ENCODE measurements around the gene TAP1. TPM values are rescaled to one million over a fixed set of nuclear protein-coding genes. Genes with fewer than 3 reads are reported as not detected.

Gene TAP1
- total and polyA plus RNA-seq, 4 donors = 32.6 to 181 (median 57.8) TPM

DNA sequence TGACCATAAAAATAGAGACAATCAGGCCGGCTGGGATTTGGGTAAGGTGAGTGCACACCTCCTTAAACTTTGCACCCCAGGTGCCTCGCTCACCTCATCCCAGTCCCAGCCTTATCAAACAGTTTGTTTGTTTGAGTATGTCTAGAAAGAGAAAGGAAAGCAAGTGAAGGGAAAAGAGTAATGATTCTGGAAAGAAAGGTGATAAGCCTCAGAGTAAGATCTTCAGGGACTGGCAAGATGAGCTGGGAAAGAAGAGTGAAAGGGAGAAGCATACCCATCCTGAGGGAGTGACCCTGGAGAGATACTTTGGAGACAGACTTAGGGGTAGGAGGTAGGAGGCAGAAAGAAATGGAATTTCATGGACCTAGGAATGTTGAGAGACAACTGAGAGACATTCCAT lies 16.6 kb downstream of the TAP1 start:
- Histone ChIP-seq H3K9me3 (ENCODE audit: control insufficient read depth in 4 of 4, insufficient read depth in 3 of 4, low read length in 3 of 4) (no peaks in the 10 kb centered on the region), H3K27me3 (ENCODE audit: control insufficient read depth in 3 of 3, insufficient read depth in 3 of 3, low read length in 2 of 3) (no peaks in the 10 kb centered on the region), H3K9ac (ENCODE audit: insufficient read depth in 1 of 2, low read length in 2 of 2) (no peak overlapping the region), H3K4me3 (no peak overlapping the region), H3K4me1 (ENCODE audit: control insufficient read depth in 5 of 5, insufficient read depth in 5 of 5, low read length in 5 of 5) (peaks cover 0 to 8% (median 3%) of the 10 kb centered on the region in 5 donors), H3K36me3 (ENCODE audit: control insufficient read depth in 4 of 4, insufficient read depth in 4 of 4, low read length in 4 of 4) (peaks cover 0 to 22% (median 9%) of the 10 kb centered on the region in 4 donors), H3K27ac (ENCODE audit: low read depth in 1 of 2, low read length in 1 of 2) (no peak overlapping the region)
- DNase-seq = no peak
- no peak for ATAC-seq (ENCODE audit: insufficient read depth, low FRiP score)
- WGBS, 2 donors = 84 to 97% methylated on average over 2 of the region's 2 CpGs
- TF ChIP-seq, protein P1, sequence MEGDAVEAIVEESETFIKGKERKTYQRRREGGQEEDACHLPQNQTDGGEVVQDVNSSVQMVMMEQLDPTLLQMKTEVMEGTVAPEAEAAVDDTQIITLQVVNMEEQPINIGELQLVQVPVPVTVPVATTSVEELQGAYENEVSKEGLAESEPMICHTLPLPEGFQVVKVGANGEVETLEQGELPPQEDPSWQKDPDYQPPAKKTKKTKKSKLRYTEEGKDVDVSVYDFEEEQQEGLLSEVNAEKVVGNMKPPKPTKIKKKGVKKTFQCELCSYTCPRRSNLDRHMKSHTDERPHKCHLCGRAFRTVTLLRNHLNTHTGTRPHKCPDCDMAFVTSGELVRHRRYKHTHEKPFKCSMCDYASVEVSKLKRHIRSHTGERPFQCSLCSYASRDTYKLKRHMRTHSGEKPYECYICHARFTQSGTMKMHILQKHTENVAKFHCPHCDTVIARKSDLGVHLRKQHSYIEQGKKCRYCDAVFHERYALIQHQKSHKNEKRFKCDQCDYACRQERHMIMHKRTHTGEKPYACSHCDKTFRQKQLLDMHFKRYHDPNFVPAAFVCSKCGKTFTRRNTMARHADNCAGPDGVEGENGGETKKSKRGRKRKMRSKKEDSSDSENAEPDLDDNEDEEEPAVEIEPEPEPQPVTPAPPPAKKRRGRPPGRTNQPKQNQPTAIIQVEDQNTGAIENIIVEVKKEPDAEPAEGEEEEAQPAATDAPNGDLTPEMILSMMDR (IDR thresholded peaks at IDR 0.05; ENCODE audit: control extremely low read depth, extremely low read depth) = no peak

DNA sequence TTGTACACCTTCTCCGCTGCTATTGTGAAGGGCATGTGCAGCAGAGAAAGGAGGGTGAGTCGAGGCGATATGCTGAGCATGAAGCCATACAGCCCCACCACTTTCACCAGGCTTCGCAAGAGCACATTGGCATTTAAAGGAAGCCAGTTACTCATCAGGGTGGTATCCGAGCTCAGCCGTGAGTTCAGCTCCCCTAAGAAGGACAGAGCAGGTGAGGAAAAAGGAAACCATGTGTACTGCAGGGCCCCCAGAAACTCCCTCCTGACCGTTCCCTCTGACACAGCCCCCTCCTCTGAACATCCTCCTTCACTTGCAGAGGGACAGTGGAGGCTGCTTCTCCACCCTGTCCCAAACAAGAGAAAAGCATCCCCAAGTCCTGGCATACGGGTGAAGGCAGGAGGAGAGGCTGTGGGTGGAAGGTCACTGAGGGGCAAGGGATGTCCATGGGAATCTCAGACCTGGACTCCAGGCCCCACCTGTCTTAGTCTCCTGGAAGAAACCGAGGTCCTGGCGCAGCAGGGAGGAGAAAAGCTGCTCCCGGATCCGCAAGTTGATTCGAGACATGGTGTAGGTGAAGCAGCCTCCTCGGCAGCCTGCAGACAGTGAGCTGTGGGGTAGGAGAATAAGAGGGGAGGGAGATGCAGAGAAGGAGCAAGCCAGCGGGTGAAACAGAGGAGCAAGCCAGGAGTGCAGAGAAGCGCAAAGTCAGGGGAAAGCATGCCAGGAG lies 18.2 kb downstream of the TAP1 start:
- TF ChIP-seq, protein P1 (IDR thresholded peaks at IDR 0.05; ENCODE audit: control extremely low read depth, extremely low read depth) = no peak
- no peaks in the 10 kb centered on the region for H3K27me3 ChIP-seq (ENCODE audit: control insufficient read depth in 3 of 3, insufficient read depth in 3 of 3, low read length in 2 of 3)
- ATAC-seq (ENCODE audit: insufficient read depth, low FRiP score) = no peak
- H3K9me3 ChIP-seq (ENCODE audit: control insufficient read depth in 4 of 4, insufficient read depth in 3 of 4, low read length in 3 of 4) = no peaks in the 10 kb centered on the region
- H3K27ac ChIP-seq (ENCODE audit: low read depth in 1 of 2, low read length in 1 of 2) = no peak overlapping the region
- peaks cover 3 to 19% (median 7%) of the 10 kb centered on the region in 4 donors for H3K36me3 ChIP-seq (ENCODE audit: control insufficient read depth in 4 of 4, insufficient read depth in 4 of 4, low read length in 4 of 4)
- peaks cover 0 to 8% (median 2%) of the 10 kb centered on the region in 5 donors for H3K4me1 ChIP-seq (ENCODE audit: control insufficient read depth in 5 of 5, insufficient read depth in 5 of 5, low read length in 5 of 5)
- H3K4me3 ChIP-seq = no peak overlapping the region
- no peak for DNase-seq
- no peak overlapping the region for H3K9ac ChIP-seq (ENCODE audit: insufficient read depth in 1 of 2, low read length in 2 of 2)
- WGBS, 2 donors = 96% methylated on average over 16 of the region's 16 CpGs

DNA sequence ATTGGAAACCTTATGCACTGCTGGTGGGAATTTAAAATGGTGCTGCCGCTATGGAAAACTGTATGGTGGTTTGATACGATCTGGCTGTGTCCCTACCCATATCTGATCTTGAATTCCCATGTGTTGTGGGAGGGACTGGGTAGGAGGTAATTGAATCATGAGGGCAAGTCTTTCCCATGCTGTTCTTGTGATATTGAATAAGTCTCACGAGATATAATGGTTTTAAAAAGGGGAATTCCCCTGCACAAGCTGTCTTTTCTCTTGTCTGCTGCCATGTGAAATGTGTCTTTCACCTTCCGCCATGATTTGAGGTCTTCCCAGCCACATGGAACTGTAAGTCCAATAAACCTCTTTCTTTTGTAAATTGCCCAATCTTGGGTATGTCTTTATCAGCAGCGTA lies 19.8 kb downstream of the TAP1 start:
- Histone ChIP-seq H3K4me3 (no peak overlapping the region), H3K9me3 (ENCODE audit: control insufficient read depth in 4 of 4, insufficient read depth in 3 of 4, low read length in 3 of 4) (no peaks in the 10 kb centered on the region), H3K9ac (ENCODE audit: insufficient read depth in 1 of 2, low read length in 2 of 2) (no peak overlapping the region), H3K27ac (ENCODE audit: low read depth in 1 of 2, low read length in 1 of 2) (no peak overlapping the region), H3K4me1 (ENCODE audit: control insufficient read depth in 5 of 5, insufficient read depth in 5 of 5, low read length in 5 of 5) (peaks cover 0 to 8% (median 2%) of the 10 kb centered on the region in 5 donors), H3K36me3 (ENCODE audit: control insufficient read depth in 4 of 4, insufficient read depth in 4 of 4, low read length in 4 of 4) (peaks cover 7 to 32% (median 7%) of the 10 kb centered on the region in 4 donors), H3K27me3 (ENCODE audit: control insufficient read depth in 3 of 3, insufficient read depth in 3 of 3, low read length in 2 of 3) (no peaks in the 10 kb centered on the region)
- ATAC-seq (ENCODE audit: insufficient read depth, low FRiP score) (no peak), DNase-seq (no peak)
- WGBS, 2 donors = 85 to 86% methylated on average over 5 of the region's 5 CpGs
- TF ChIP-seq, protein P1 (IDR thresholded peaks at IDR 0.05; ENCODE audit: control extremely low read depth, extremely low read depth) = no peak

Data from lung (tissue), 12 donors.